Inferior parietal cortex (tissue), 1 donor: Measurements from ENCODE around the gene NLRP11.

Experiments
- DNase-seq: peaks from one replicate; pipeline ENCODE4 v3.0.0-alpha.2; 2016; ENCODE audit errors: extremely low spot score

The NLRP11 gene

GRCh38 chr19:55831846-55832245, at the start of gene NLRP11:
NLRP11 (minus strand) TSS chr19:55831999; CDS start chr19:55818174, 13,825 bp downstream.
- no peak for DNase-seq

- DNase-seq: no peak
These were observed 45.4 kb upstream of the NLRP11 start for GRCh38 chr19:55877211-55877610.

- DNase-seq: no peak
These were observed 38.9 kb upstream of the NLRP11 start for GRCh38 chr19:55870736-55871135.

- DNase-seq: no peak
These were observed 35.3 kb upstream of the NLRP11 start for GRCh38 chr19:55867101-55867500.

GRCh38 chr19:55866521-55866920, 34.7 kb upstream of the NLRP11 start:
- DNase-seq: no peak

- no peak for DNase-seq
These were observed 27.2 kb upstream of the NLRP11 start for GRCh38 chr19:55858969-55859368.

GRCh38 chr19:55858401-55858800, 26.6 kb upstream of the NLRP11 start:
- no peak for DNase-seq

- DNase-seq: no peak
These were observed 26.2 kb upstream of the NLRP11 start for GRCh38 chr19:55857974-55858373.

- DNase-seq: no peak
These were observed 25.4 kb upstream of the NLRP11 start for GRCh38 chr19:55857149-55857548.

- DNase-seq: peak; percentile 1
These were observed 23.4 kb upstream of the NLRP11 start for GRCh38 chr19:55855160-55855559.

GRCh38 chr19:55838906-55839305, 7.1 kb upstream of the NLRP11 start:
- no peak for DNase-seq

- DNase-seq: no peak
These were observed 6.5 kb upstream of the NLRP11 start for GRCh38 chr19:55838251-55838650.

- DNase-seq: no peak
These were observed 4.5 kb upstream of the NLRP11 start, which contains the start of gene NLRP4 for GRCh38 chr19:55836340-55836739. NLRP4 (plus strand) TSS chr19:55836540; CDS start chr19:55852081, 15,541 bp downstream.

GRCh38 chr19:55832676-55833075, 877 bp upstream of the NLRP11 start:
- DNase-seq: no peak

- DNase-seq: no peak
These were observed 1.1 kb downstream of the NLRP11 start for GRCh38 chr19:55830656-55831055.

GRCh38 chr19:55820037-55820436, 11.8 kb downstream of the NLRP11 start:
- no peak for DNase-seq

GRCh38 chr19:55813906-55814305, 17.9 kb downstream of the NLRP11 start:
- DNase-seq: no peak

- DNase-seq: no peak
These were observed 19.4 kb downstream of the NLRP11 start for GRCh38 chr19:55812449-55812848.

GRCh38 chr19:55811340-55811739, 20.5 kb downstream of the NLRP11 start:
- DNase-seq: no peak

GRCh38 chr19:55809381-55810058, 22.3 kb downstream of the NLRP11 start:
- DNase-seq: peak; percentile 30

GRCh38 chr19:55802281-55802680, 29.5 kb downstream of the NLRP11 start:
- DNase-seq: no peak

GRCh38 chr19:55801416-55801815, 30.4 kb downstream of the NLRP11 start:
- no peak for DNase-seq

GRCh38 chr19:55795021-55795420, 36.8 kb downstream of the NLRP11 start:
- DNase-seq: no peak

GRCh38 chr19:55781112-55781511, 50.7 kb downstream of the NLRP11 start:
- DNase-seq: no peak
